ENCODE data around the gene ACAN. TPM values are rescaled to one million over a fixed set of nuclear protein-coding genes. Genes with fewer than 3 reads are reported as not detected.

Gene ACAN
- total RNA-seq, 1 experiment from 2014 or later = not detected

GRCh38 chr15:88874684-88875083, 71.4 kb downstream of the ACAN start:
- H3K27ac ChIP-seq (ENCODE audit: low read length) = no peak overlapping the region
- no peaks in the 10 kb centered on the region for H3K27me3 ChIP-seq (ENCODE audit: low read length)
- no peaks in the 10 kb centered on the region for H3K9me3 ChIP-seq (ENCODE audit: low read length)
- H3K4me2 ChIP-seq (ENCODE audit: low read depth, low read length, poor library complexity, severe bottlenecking) = no peak overlapping the region
- H3K79me2 ChIP-seq (ENCODE audit: low read length) = no peaks in the 10 kb centered on the region
- no peaks in the 10 kb centered on the region for H4K20me1 ChIP-seq (ENCODE audit: insufficient read depth, low read depth, low read length)
- no peaks in the 10 kb centered on the region for H3K36me3 ChIP-seq (ENCODE audit: insufficient read depth, low read length)
- no peaks in the 10 kb centered on the region for H3K9me2 ChIP-seq (replicated peaks; ENCODE audit: insufficient read depth, low read length)
- H3K9ac ChIP-seq (ENCODE audit: low read length) = no peak overlapping the region
- no peak for DNase-seq
- no peak overlapping the region for H2AFZ ChIP-seq (ENCODE audit: low read length)
- H3K4me1 ChIP-seq (ENCODE audit: low read length) = no peaks in the 10 kb centered on the region
- H3K4me3 ChIP-seq (ENCODE audit: low read length) = no peak overlapping the region

GRCh38 chr15:88876573-88876972, 73.3 kb downstream of the ACAN start:
- Histone ChIP-seq H3K4me2 (ENCODE audit: low read depth, low read length, poor library complexity, severe bottlenecking) (no peak overlapping the region), H3K4me1 (ENCODE audit: low read length) (no peaks in the 10 kb centered on the region), H3K36me3 (ENCODE audit: insufficient read depth, low read length) (no peaks in the 10 kb centered on the region), H3K9me3 (ENCODE audit: low read length) (no peaks in the 10 kb centered on the region), H3K27ac (ENCODE audit: low read length) (no peak overlapping the region), H3K9me2 (replicated peaks; ENCODE audit: insufficient read depth, low read length) (no peaks in the 10 kb centered on the region), H3K79me2 (ENCODE audit: low read length) (no peaks in the 10 kb centered on the region), H2AFZ (ENCODE audit: low read length) (no peak overlapping the region), H3K9ac (ENCODE audit: low read length) (no peak overlapping the region), H3K4me3 (ENCODE audit: low read length) (no peak overlapping the region), H3K27me3 (ENCODE audit: low read length) (no peaks in the 10 kb centered on the region), H4K20me1 (ENCODE audit: insufficient read depth, low read depth, low read length) (no peaks in the 10 kb centered on the region)
- no peak for DNase-seq

DNA sequence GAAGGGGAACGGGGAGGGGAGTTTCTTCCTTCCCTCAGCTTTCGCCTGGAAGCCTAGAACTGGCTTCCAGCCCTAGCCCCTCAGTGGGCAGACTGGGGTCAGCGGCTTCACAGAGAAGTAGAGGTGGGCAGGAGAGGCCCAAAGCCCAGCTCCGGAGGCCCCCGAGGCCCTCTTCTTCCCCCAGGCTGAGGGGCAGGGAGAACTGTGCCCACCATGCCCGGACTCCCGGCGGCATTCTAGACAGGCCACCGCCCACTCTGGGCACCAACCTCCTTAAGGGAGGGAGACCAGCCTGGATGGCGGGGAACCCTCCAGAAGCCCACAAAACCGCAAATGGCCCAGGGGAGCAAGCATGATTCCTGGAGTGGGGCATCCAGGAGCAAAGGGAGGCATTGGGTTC, 74.2 kb downstream of the ACAN start:
- H3K9me3 ChIP-seq (ENCODE audit: low read length) = no peaks in the 10 kb centered on the region
- no peaks in the 10 kb centered on the region for H3K9me2 ChIP-seq (replicated peaks; ENCODE audit: insufficient read depth, low read length)
- H3K4me1 ChIP-seq (ENCODE audit: low read length) = no peaks in the 10 kb centered on the region
- no peak overlapping the region for H2AFZ ChIP-seq (ENCODE audit: low read length)
- H3K9ac ChIP-seq (ENCODE audit: low read length) = no peak overlapping the region
- H3K79me2 ChIP-seq (ENCODE audit: low read length) = no peaks in the 10 kb centered on the region
- DNase-seq = no peak
- no peak overlapping the region for H3K4me2 ChIP-seq (ENCODE audit: low read depth, low read length, poor library complexity, severe bottlenecking)
- H3K27me3 ChIP-seq (ENCODE audit: low read length) = no peaks in the 10 kb centered on the region
- no peaks in the 10 kb centered on the region for H4K20me1 ChIP-seq (ENCODE audit: insufficient read depth, low read depth, low read length)
- H3K36me3 ChIP-seq (ENCODE audit: insufficient read depth, low read length) = no peaks in the 10 kb centered on the region
- no peak overlapping the region for H3K27ac ChIP-seq (ENCODE audit: low read length)
- no peak overlapping the region for H3K4me3 ChIP-seq (ENCODE audit: low read length)

DNA sequence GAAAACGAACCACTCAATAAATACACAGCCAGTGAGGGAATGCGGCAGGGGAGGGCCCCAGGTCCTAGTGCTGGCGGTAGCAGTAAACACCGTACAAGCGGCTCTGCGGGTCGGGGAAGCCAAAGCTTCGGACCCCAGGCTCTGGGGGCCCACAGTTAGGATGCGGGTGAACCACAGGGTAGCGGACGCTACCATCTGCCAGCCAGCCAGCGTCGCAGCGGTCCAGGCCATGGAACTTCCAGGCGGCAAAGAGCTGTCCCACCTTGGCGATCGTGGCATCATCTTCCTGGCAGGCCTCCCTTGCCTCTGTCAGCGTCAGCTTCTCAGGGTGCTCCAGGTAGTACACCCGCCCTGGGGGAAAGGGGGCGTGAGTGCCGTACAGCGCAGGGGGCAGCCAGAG, 74.7 kb downstream of the ACAN start:
- no peak overlapping the region for H2AFZ ChIP-seq (ENCODE audit: low read length)
- no peaks in the 10 kb centered on the region for H4K20me1 ChIP-seq (ENCODE audit: insufficient read depth, low read depth, low read length)
- no peaks in the 10 kb centered on the region for H3K27me3 ChIP-seq (ENCODE audit: low read length)
- H3K36me3 ChIP-seq (ENCODE audit: insufficient read depth, low read length) = no peaks in the 10 kb centered on the region
- H3K4me2 ChIP-seq (ENCODE audit: low read depth, low read length, poor library complexity, severe bottlenecking) = no peak overlapping the region
- H3K79me2 ChIP-seq (ENCODE audit: low read length) = no peaks in the 10 kb centered on the region
- H3K27ac ChIP-seq (ENCODE audit: low read length) = no peak overlapping the region
- H3K9me3 ChIP-seq (ENCODE audit: low read length) = no peaks in the 10 kb centered on the region
- no peak overlapping the region for H3K9ac ChIP-seq (ENCODE audit: low read length)
- DNase-seq = no peak
- no peaks in the 10 kb centered on the region for H3K4me1 ChIP-seq (ENCODE audit: low read length)
- no peaks in the 10 kb centered on the region for H3K9me2 ChIP-seq (replicated peaks; ENCODE audit: insufficient read depth, low read length)
- H3K4me3 ChIP-seq (ENCODE audit: low read length) = no peak overlapping the region

DNA sequence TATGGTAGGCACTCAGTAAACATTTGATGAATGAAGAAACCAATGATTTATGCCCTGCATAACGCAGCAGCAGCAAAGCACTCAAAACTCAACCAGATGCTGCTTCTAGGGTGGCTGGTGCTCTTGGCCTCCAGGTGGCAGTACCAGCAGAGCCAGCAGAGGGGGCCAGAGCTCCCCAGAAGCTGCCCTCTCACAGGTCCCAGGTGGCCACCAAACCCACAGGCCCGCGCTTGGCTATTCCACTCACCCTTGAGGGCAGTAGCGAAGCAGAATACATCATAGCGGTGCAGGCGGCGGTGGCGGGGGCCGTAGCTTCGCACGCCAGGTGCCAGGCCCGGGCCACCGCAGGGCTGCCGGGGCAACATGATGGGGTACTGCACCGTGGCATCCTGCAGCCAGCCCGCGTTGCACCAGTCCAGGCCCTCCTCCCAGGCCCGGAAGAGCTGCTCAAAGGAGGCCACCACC, 75.5 kb downstream of the ACAN start:
- no peaks in the 10 kb centered on the region for H3K79me2 ChIP-seq (ENCODE audit: low read length)
- H3K9ac ChIP-seq (ENCODE audit: low read length) = no peak overlapping the region
- H3K9me2 ChIP-seq (replicated peaks; ENCODE audit: insufficient read depth, low read length) = no peaks in the 10 kb centered on the region
- no peaks in the 10 kb centered on the region for H3K27me3 ChIP-seq (ENCODE audit: low read length)
- no peak overlapping the region for H3K27ac ChIP-seq (ENCODE audit: low read length)
- H3K36me3 ChIP-seq (ENCODE audit: insufficient read depth, low read length) = no peaks in the 10 kb centered on the region
- no peaks in the 10 kb centered on the region for H3K9me3 ChIP-seq (ENCODE audit: low read length)
- H3K4me3 ChIP-seq (ENCODE audit: low read length) = no peak overlapping the region
- no peak overlapping the region for H3K4me2 ChIP-seq (ENCODE audit: low read depth, low read length, poor library complexity, severe bottlenecking)
- no peaks in the 10 kb centered on the region for H3K4me1 ChIP-seq (ENCODE audit: low read length)
- H4K20me1 ChIP-seq (ENCODE audit: insufficient read depth, low read depth, low read length) = no peaks in the 10 kb centered on the region
- H2AFZ ChIP-seq (ENCODE audit: low read length) = no peak overlapping the region
- peak; percentile 82 for DNase-seq

GRCh38 chr15:88880944-88881740, 77.9 kb downstream of the ACAN start:
- Histone ChIP-seq H3K79me2 (ENCODE audit: low read length) (no peaks in the 10 kb centered on the region), H3K9me2 (replicated peaks; ENCODE audit: insufficient read depth, low read length) (no peaks in the 10 kb centered on the region), H3K4me2 (ENCODE audit: low read depth, low read length, poor library complexity, severe bottlenecking) (no peak overlapping the region), H3K4me1 (ENCODE audit: low read length) (no peaks in the 10 kb centered on the region), H3K9ac (ENCODE audit: low read length) (no peak overlapping the region), H3K27ac (ENCODE audit: low read length) (no peak overlapping the region), H3K36me3 (ENCODE audit: insufficient read depth, low read length) (no peaks in the 10 kb centered on the region), H3K9me3 (ENCODE audit: low read length) (no peaks in the 10 kb centered on the region), H3K4me3 (ENCODE audit: low read length) (no peak overlapping the region), H4K20me1 (ENCODE audit: insufficient read depth, low read depth, low read length) (no peaks in the 10 kb centered on the region), H3K27me3 (ENCODE audit: low read length) (no peaks in the 10 kb centered on the region), H2AFZ (ENCODE audit: low read length) (no peak overlapping the region)
- no peak for DNase-seq

GRCh38 chr15:88881775-88882174, 78.5 kb downstream of the ACAN start:
- Histone ChIP-seq H3K9me3 (ENCODE audit: low read length) (no peaks in the 10 kb centered on the region), H3K4me2 (ENCODE audit: low read depth, low read length, poor library complexity, severe bottlenecking) (no peak overlapping the region), H4K20me1 (ENCODE audit: insufficient read depth, low read depth, low read length) (no peaks in the 10 kb centered on the region), H2AFZ (ENCODE audit: low read length) (no peak overlapping the region), H3K9ac (ENCODE audit: low read length) (no peak overlapping the region), H3K27me3 (ENCODE audit: low read length) (no peaks in the 10 kb centered on the region), H3K79me2 (ENCODE audit: low read length) (no peaks in the 10 kb centered on the region), H3K36me3 (ENCODE audit: insufficient read depth, low read length) (no peaks in the 10 kb centered on the region), H3K27ac (ENCODE audit: low read length) (no peak overlapping the region), H3K9me2 (replicated peaks; ENCODE audit: insufficient read depth, low read length) (no peaks in the 10 kb centered on the region), H3K4me3 (ENCODE audit: low read length) (no peak overlapping the region), H3K4me1 (ENCODE audit: low read length) (no peaks in the 10 kb centered on the region)
- no peak for DNase-seq

DNA sequence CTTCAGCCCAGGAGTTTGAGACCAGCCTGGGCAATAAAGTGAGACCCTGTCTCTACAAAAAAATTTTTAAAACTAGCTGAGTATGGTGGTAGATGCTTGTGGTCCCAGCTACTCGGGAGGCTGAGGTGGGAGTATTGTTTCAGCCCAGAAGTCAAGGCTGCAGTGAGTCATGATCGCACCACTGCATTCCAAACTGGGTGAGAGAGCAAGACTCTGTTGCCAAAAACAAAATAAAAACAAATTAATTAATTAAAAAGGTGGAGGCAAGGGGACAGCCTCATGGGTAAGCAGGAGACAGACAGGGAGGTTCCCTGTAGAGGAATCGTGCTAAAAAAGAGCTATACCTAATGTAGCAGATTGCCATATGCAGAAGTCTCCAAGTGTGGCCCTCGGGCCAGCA, 79.5 kb downstream of the ACAN start:
- Histone ChIP-seq H3K4me2 (ENCODE audit: low read depth, low read length, poor library complexity, severe bottlenecking) (no peak overlapping the region), H2AFZ (ENCODE audit: low read length) (no peak overlapping the region), H3K27me3 (ENCODE audit: low read length) (no peaks in the 10 kb centered on the region), H3K9me3 (ENCODE audit: low read length) (no peaks in the 10 kb centered on the region), H3K9ac (ENCODE audit: low read length) (no peak overlapping the region), H3K4me1 (ENCODE audit: low read length) (no peaks in the 10 kb centered on the region), H3K36me3 (ENCODE audit: insufficient read depth, low read length) (no peaks in the 10 kb centered on the region), H3K9me2 (replicated peaks; ENCODE audit: insufficient read depth, low read length) (no peaks in the 10 kb centered on the region), H3K27ac (ENCODE audit: low read length) (no peak overlapping the region), H3K79me2 (ENCODE audit: low read length) (no peaks in the 10 kb centered on the region), H4K20me1 (ENCODE audit: insufficient read depth, low read depth, low read length) (no peaks in the 10 kb centered on the region), H3K4me3 (ENCODE audit: low read length) (no peak overlapping the region)
- DNase-seq = no peak
